ENCODE data around the gene LUZP4. TPM values are rescaled to one million over a fixed set of nuclear protein-coding genes. Genes with fewer than 3 reads are reported as not detected.

LUZP4 gene
- polyA plus RNA-seq, 1 of the 3 experiments (the other 2 are of a cell fraction) = not detected

DNA sequence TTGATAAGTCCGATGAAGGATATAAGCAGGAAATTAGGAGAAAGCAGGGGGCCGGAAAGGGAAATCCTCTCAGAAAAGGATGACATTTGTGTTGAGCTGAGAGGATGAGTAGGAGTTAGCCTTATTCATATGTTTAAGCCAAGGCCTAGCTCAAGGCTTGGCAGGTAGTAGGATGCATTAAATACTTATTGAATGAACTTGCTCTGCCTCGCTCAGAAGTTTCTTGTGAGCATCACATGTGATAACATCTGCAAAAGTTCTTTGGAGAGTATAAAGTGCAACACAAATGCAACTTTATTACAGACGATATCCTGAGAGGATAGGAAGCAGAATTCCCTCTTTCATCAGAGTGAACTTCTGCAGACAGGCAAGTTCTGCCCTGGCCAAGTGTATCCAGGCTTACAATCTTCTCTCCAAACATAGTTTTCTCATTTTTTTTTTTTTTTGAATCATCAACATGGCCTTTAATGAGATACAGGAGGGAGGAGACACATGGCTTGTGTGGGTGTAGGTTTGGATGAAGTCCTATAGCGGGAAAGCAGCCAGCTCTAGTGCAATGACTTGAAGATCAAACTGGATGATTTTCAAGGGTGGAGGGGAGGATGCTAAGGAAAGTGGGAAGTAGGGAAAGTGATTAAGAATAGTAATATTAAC, 48.1 kb downstream of the LUZP4 start:
- CTCF ChIA-PET = interaction anchor here (2.4 kb wide), 1 partner anchor 305 kb away, joined by 8 read pairs; no protein-coding TSS in a partner anchor
- Histone ChIP-seq H3K79me2 (ENCODE audit: insufficient read depth) (no peaks in the 10 kb centered on the region), H4K20me1 (ENCODE audit: insufficient read depth) (no peaks in the 10 kb centered on the region), H2AFZ (ENCODE audit: low read depth) (no peak overlapping the region), H3K36me3 (replicated peaks in 1 of 2; ENCODE audit: control insufficient read depth in 1 of 2, insufficient read depth in 2 of 2, low read length in 1 of 2) (no peaks in the 10 kb centered on the region), H3K27ac (ENCODE audit: low read depth in 2 of 2, low read length in 1 of 2) (no peak overlapping the region), H3K4me3 (ENCODE audit: low read depth in 2 of 2, low read length in 1 of 2) (no peak overlapping the region), H3K4me1 (ENCODE audit: control insufficient read depth in 1 of 2, insufficient read depth in 2 of 2, low read depth in 1 of 2, low read length in 1 of 2) (no peaks in the 10 kb centered on the region; a peak in 1 of 4 replicates), H3F3A (replicated peaks; ENCODE audit: insufficient read depth) (no peaks in the 10 kb centered on the region), H3K9me3 (no peaks in the 10 kb centered on the region), H3K4me2 (no peak overlapping the region), H3K9me2 (no peaks in the 10 kb centered on the region), H3K27me3 (ENCODE audit: insufficient read depth) (peaks cover 4% of the 10 kb centered on the region; the same call in 1 of the 2 replicates), H3K9ac (no peak overlapping the region)
- POLR2A ChIA-PET = no interaction called here
- TF ChIP-seq, protein P1, sequence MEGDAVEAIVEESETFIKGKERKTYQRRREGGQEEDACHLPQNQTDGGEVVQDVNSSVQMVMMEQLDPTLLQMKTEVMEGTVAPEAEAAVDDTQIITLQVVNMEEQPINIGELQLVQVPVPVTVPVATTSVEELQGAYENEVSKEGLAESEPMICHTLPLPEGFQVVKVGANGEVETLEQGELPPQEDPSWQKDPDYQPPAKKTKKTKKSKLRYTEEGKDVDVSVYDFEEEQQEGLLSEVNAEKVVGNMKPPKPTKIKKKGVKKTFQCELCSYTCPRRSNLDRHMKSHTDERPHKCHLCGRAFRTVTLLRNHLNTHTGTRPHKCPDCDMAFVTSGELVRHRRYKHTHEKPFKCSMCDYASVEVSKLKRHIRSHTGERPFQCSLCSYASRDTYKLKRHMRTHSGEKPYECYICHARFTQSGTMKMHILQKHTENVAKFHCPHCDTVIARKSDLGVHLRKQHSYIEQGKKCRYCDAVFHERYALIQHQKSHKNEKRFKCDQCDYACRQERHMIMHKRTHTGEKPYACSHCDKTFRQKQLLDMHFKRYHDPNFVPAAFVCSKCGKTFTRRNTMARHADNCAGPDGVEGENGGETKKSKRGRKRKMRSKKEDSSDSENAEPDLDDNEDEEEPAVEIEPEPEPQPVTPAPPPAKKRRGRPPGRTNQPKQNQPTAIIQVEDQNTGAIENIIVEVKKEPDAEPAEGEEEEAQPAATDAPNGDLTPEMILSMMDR (IDR thresholded peaks at IDR 0.05) = no peak
- no peak for TF ChIP-seq RFX5 (IDR thresholded peaks at IDR 0.05; ENCODE audit: low read length)
- TF ChIP-seq EZH2phosphoT487 (IDR thresholded peaks at IDR 0.05; ENCODE audit: borderline replicate concordance, low read depth) = no peak
- no peak for DNase-seq
- WGBS (ENCODE audit: low lambda C conversion rate) = 41% methylated on average over 5 of the region's 5 CpGs

DNA sequence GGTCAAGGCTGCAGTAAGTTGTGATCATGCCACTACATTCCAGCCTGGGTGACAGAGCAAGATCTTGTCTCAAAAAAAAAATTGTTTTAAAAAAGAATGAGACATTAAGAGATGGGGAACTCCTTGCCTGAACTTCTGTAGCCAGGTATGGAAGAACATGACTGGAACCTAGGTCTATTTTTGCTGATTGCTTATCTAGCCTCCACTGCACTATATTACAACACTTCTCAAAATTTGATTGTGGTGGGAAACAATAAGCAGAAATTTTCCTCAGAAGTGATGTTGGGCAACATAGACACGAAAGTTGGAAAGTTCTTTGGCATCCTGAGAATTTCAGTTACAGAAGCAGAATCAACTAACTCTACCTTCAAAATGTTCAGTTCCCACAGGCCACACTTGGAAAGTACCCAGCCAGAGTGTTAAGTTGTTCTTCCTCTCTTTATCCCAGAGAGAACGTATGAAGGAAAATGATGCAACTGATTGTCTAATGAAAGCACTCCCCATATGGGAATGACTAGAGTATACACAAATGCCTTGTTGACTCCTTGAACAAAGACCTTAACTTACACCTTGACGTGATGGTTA, 50.0 kb downstream of the LUZP4 start:
- Histone ChIP-seq H2AFZ (ENCODE audit: low read depth) (no peak overlapping the region), H3K4me2 (no peak overlapping the region), H3K9me3 (no peaks in the 10 kb centered on the region), H3K9me2 (no peaks in the 10 kb centered on the region), H3K27me3 (ENCODE audit: insufficient read depth) (no peaks in the 10 kb centered on the region; the same call in 1 of the 2 replicates), H3K4me1 (ENCODE audit: control insufficient read depth in 1 of 2, insufficient read depth in 2 of 2, low read depth in 1 of 2, low read length in 1 of 2) (no peaks in the 10 kb centered on the region), H3K36me3 (replicated peaks in 1 of 2; ENCODE audit: control insufficient read depth in 1 of 2, insufficient read depth in 2 of 2, low read length in 1 of 2) (no peaks in the 10 kb centered on the region), H3K27ac (ENCODE audit: low read depth in 2 of 2, low read length in 1 of 2) (no peak overlapping the region), H3F3A (replicated peaks; ENCODE audit: insufficient read depth) (no peaks in the 10 kb centered on the region), H3K79me2 (ENCODE audit: insufficient read depth) (no peaks in the 10 kb centered on the region), H4K20me1 (ENCODE audit: insufficient read depth) (no peaks in the 10 kb centered on the region), H3K9ac (no peak overlapping the region), H3K4me3 (ENCODE audit: low read depth in 2 of 2, low read length in 1 of 2) (no peak overlapping the region)
- TF ChIP-seq, protein P2, sequence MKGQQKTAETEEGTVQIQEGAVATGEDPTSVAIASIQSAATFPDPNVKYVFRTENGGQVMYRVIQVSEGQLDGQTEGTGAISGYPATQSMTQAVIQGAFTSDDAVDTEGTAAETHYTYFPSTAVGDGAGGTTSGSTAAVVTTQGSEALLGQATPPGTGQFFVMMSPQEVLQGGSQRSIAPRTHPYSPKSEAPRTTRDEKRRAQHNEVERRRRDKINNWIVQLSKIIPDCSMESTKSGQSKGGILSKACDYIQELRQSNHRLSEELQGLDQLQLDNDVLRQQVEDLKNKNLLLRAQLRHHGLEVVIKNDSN (IDR thresholded peaks at IDR 0.05; ENCODE audit: borderline replicate concordance, low read depth) = no peak
- TF ChIP-seq MEF2A (IDR thresholded peaks at IDR 0.05; ENCODE audit: borderline replicate concordance, low read depth) = no peak
- no peak for TF ChIP-seq RFX5 (IDR thresholded peaks at IDR 0.05; ENCODE audit: low read length)
- no peak for TF ChIP-seq EZH2phosphoT487 (IDR thresholded peaks at IDR 0.05; ENCODE audit: borderline replicate concordance, low read depth)
- no peak for TF ChIP-seq RCOR1 (IDR thresholded peaks at IDR 0.05; ENCODE audit: low read length)
- no peak for TF ChIP-seq EP300 (IDR thresholded peaks at IDR 0.05; ENCODE audit: borderline replicate concordance in 1 of 2, low read depth in 1 of 2, low read length in 1 of 2)
- TF ChIP-seq, protein P1 (IDR thresholded peaks at IDR 0.05) = no peak
- TF ChIP-seq ELF1 (IDR thresholded peaks at IDR 0.05) = no peak
- TF ChIP-seq, protein P3, sequence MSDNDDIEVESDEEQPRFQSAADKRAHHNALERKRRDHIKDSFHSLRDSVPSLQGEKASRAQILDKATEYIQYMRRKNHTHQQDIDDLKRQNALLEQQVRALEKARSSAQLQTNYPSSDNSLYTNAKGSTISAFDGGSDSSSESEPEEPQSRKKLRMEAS (IDR thresholded peaks at IDR 0.05; ENCODE audit: low read depth) = no peak
- TF ChIP-seq, protein P4, sequence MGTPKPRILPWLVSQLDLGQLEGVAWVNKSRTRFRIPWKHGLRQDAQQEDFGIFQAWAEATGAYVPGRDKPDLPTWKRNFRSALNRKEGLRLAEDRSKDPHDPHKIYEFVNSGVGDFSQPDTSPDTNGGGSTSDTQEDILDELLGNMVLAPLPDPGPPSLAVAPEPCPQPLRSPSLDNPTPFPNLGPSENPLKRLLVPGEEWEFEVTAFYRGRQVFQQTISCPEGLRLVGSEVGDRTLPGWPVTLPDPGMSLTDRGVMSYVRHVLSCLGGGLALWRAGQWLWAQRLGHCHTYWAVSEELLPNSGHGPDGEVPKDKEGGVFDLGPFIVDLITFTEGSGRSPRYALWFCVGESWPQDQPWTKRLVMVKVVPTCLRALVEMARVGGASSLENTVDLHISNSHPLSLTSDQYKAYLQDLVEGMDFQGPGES (IDR thresholded peaks at IDR 0.05; ENCODE audit: low read depth, low read length) = no peak
- POLR2A ChIA-PET = no interaction called here
- CTCF ChIA-PET = interaction anchor here (2.4 kb wide), 1 partner anchor 9 kb away, joined by 11 read pairs; no protein-coding TSS in a partner anchor
- DNase-seq = no peak
- WGBS (ENCODE audit: low lambda C conversion rate) = 53% methylated on average over 3 of the region's 3 CpGs

Data from SK-N-SH (cell line).